GM19035 (cell line): ENCODE measurements around the gene NWD2.
A peak's percentile ranks its signal among the peaks of the same experiment; 100 is the strongest.

Source experiments
- ATAC-seq: cut with Tn5 transposase; IDR thresholded peaks from one replicate; pipeline ENCODE4 v1.9.1; 2021; ENCODE audit not compliant: unreplicated experiment

NWD2 gene

GRCh38 chr4:37299468-37299867, 54.9 kb downstream of the NWD2 start:
- no peak for ATAC-seq

GRCh38 chr4:37304612-37305011, 60.1 kb downstream of the NWD2 start:
- no peak for ATAC-seq

GRCh38 chr4:37305984-37306383, 61.4 kb downstream of the NWD2 start:
- ATAC-seq: no peak

DNA sequence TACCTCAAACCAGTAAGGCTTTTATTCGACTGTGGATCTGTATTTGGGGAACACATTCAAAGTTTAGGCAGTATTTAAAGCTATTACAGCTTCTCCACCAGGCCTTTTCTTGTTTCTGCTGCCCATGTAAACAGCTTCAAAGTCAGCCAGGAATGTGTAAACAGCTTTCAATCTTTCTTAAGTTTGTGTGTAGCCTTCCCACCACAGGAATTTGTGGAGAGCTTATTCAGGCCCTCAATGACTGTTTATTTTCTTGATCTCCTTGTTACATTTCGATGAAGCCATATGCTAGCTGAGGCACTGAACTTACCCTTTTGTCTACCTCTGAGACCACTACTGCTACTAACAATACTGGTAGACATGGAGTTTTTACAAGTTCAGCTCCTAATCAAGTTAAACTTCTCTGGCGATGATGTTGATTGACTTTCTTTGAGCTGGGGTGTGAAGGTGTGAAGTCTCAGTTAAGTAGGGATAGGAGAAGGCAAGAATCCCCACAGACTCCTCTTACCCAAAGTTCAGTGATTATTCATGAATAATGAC, 72.6 kb downstream of the NWD2 start:
- ATAC-seq: no peak

- no peak for ATAC-seq
These were observed 76.1 kb downstream of the NWD2 start for GRCh38 chr4:37320513-37321235.

- no peak for ATAC-seq
These were observed 77.6 kb downstream of the NWD2 start for GRCh38 chr4:37322122-37322521.

DNA sequence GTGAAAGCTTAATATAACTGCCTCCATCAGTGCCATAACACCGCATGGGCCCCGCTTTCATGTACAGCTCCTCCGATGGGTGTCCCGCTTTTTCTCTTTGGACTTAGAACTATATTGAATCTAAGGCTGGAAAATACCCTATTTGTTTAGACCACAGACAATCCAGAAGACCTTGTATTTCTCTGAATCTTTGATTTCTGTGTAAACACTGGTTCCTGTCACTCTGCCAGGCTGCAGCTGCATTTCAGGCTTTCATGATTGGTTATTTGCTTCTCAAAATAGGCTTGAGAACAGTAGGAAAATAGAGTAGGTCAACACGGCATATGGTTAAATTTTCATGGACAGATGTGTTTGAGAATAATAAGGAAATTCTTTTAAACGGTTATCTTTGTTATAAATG, 80.0 kb downstream of the NWD2 start:
- no peak for ATAC-seq

DNA sequence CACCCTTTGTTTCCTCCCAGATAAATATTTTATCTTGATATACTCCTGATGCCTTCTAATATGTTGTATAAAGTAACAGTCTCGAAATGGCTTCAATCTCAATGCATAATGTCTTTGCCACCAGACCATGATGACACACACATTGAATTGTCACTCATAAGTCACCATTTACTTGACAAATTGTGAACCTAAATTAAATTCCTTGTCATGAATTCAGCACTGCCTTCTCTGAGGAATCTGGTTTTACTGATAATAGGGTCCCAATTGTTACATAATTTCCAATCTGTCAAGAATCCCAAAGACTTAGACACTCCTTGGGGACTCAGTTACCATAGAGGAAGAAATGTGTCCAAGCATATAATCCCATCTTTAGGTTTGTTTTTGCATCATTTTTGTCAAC, 82.3 kb downstream of the NWD2 start:
- ATAC-seq: no peak

DNA sequence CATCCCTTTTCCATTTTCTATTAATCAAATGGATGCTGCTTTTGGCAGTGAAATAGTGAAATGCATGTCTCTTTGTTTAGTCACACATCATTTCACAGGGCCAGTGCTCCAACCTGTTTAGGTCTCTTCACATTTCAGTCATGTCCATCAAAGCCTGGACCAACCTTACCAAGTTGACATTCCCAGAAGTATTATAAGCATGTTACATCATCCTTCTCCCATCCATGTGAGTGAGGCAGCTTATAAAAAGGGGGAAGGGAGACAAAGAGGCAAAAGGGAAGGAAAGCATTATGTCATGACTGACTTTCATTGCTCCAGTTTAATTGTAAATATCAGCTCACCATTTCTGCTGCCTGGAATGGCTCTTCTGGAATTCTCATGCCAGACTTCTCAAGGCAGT, 94.4 kb downstream of the NWD2 start:
- ATAC-seq: no peak

GRCh38 chr4:37358748-37359147, 114.2 kb downstream of the NWD2 start:
- ATAC-seq: no peak

- ATAC-seq: no peak
These were observed 114.7 kb downstream of the NWD2 start for GRCh38 chr4:37359261-37359660.

DNA sequence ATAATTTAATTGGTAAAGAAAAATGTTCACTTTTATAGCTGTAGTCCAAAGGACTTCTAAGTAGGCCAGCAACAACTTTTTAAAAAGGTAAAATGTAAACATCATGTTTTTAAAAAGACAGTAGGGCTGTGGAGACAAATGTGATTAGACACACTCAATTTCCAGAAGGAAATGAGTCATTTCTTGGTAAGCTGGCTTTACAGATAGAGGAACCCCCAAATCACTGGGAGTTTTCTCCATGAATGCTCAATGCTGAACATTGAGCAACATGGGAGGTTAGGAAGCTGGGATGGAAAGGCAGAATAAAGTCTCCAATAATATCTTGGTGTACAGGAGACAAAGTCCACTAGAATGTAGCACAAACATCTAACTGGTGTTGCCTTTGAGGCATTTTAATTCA, 121.3 kb downstream of the NWD2 start:
- ATAC-seq: no peak

GRCh38 chr4:37367901-37368300, 123.4 kb downstream of the NWD2 start:
- ATAC-seq: no peak

DNA sequence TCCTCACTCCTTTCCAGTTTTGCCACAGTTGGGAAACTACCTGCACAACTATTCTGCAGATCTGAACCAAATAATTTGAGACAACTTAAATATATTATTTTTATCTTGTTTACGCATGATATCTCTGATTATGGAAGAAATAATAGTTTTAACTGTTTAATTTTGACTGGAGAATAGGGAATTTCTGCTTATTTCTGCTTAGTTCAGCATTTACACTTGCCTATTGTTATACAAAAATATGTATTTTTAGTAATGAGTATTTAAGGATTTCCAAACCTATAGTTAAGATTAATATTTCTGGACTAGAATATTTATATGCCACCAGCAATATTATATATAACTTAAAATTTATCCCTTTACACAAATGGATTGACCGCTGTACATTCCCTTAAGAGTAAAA, 125.5 kb downstream of the NWD2 start:
- ATAC-seq: no peak

GRCh38 chr4:37381040-37381668, 136.6 kb downstream of the NWD2 start:
- no peak for ATAC-seq

DNA sequence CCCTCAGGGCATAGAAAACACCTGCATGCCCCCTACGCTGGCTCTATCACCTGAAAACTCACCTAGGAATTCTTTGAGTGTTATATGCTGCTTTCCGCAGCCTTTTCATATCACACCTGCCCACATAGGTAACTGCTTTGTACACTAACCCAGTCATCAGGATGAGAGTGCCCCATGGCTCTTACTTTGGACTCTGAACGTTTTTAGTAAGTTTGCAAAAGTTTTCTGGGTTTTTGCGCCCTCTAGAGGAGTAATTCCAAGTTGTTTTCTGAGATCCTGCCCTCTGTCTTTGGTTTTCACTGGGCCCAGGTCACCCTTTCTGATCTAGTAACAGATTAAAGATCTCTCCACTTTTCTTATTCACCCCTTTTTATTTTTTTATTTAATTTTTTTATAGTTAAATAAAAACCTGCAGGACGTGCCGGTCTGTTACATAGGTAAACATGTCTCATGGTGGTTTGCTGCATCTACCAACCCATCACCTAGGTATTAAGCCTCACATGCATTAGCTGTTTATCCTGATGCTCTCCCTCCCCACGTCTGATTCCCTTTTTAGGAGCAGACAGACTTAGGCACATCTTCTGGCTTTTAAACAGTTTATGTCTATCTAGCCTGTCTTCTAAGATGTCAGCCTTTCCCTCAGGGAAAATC, 139.2 kb downstream of the NWD2 start:
- peak; percentile 69 for ATAC-seq

DNA sequence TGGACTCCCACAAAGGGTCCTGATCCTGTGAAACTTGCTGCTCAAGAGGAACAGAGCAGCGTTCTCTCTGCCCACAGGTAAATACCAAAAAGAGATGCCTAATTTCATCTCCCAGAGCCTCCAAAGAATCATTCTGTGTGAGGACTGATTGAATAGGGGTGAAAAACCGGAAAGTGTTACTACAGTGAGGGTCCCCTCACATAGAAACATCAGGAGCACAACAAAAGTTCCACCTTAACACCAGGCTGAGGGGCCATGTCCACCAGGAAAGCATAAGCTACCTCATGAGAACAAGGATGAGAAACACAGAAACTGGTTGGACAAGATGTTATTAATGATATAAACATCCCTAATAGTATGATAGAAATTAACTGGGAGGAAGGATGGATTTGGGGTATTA, 140.9 kb downstream of the NWD2 start:
- ATAC-seq: no peak

DNA sequence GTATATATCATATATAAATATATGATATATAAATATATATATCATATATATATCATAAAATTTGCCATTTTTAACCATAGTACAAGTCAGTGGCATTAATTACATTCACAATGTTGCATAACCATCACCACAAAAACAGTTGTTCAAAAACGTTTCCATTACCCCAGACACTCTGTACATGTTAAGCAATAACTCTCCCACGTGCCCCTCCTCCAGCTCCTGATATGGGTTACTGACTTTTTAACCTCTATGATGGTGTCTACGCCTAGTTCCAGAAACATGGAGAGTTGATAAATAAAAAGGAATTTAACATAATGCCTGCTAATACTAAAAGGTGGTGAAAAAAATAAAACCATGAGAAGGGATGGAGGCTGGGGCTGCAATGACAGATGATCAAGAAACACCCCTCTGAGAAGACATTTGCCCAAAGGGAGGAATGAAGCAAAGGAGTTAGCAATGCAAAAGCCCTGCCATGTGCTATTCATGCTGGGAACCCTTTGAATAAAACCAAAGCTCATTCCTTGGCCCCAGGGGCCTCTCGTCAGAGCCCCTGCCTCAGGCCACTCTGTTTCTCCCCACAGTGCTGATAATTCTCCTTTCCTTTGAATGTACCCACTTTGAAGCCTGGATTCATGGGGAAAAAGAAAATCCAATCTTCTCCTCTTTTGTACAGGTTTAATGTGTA, 144.3 kb downstream of the NWD2 start:
- ATAC-seq: no peak

DNA sequence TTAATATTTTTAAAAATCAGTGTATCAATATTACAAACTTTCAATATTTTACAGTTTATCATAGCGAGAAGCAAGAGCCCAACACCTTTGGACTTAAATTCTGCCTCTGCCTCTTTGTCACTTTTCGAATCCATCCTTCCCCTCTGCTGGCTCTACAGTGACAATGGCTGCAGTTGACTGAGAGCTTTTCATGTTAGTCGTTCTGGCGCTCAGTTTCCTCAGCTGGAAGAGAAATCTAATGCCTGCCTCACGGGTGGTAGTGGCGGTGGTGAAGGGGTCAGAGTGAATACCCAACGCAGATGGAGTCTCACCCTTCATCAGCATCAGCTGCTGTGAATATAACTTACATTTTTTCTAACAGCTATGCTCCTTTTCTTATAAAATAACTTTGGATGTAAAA, 144.8 kb downstream of the NWD2 start:
- no peak for ATAC-seq

GRCh38 chr4:37389967-37390580, 145.5 kb downstream of the NWD2 start:
- peak; percentile 88 for ATAC-seq
